H1 (cell line): Measurements from ENCODE around the gene IGF2R. TPM values are rescaled to one million over a fixed set of nuclear protein-coding genes. Genes with fewer than 3 reads are reported as not detected.

Experiments used
- CTCF ChIA-PET: fragments of 300-600 bp; sonication (Branson Sonifier 250); formaldehyde crosslinking; loops from one replicate; lab custom pipeline; 2021; ENCODE audit not compliant: partially characterized antibody; lab: Charles Lee
- POLR2A ChIA-PET: fragments of 300-600 bp; sonication (Branson Sonifier 250); formaldehyde crosslinking; loops from one replicate; lab custom pipeline; 2021; ENCODE audit warnings: inconsistent platforms; ENCODE audit not compliant: partially characterized antibody; lab: Charles Lee
- DNase-seq, 2 experiments: peaks; one replicate each; pipeline versions ENCODE4 v3.0.0 to v3.0.0-alpha.2; 2010 to 2022; ENCODE audit warnings: low spot score in 2 of 2, low read depth in 1 of 2, mixed read lengths in 1 of 2
- FAIRE-seq: peaks from 2 replicates; lab custom pipeline; 2011; peaks lifted over from hg19 to GRCh38; lab: Jason Lieb, UNC
- H2AFZ ChIP-seq: 2 replicates; pipeline ENCODE4 v1.8.1; 2012; ENCODE audit warnings: low read length, inconsistent platforms
- H2AK5ac ChIP-seq: 2 replicates; pipeline ENCODE4 v1.6.1; 2013; ENCODE audit warnings: low read depth, low read length
- H2BK120ac ChIP-seq: replicated peaks from 2 replicates; pipeline ENCODE3; 2013; ENCODE audit warnings: low read depth, low read length, inconsistent platforms
- H2BK12ac ChIP-seq: 2 replicates; pipeline ENCODE4 v1.6.1; 2013; ENCODE audit warnings: low read depth, low read length
- H2BK15ac ChIP-seq: 2 replicates; pipeline ENCODE4 v1.6.1; 2013; ENCODE audit warnings: low read length
- H2BK20ac ChIP-seq: 2 replicates; pipeline ENCODE4 v1.6.1; 2013; ENCODE audit warnings: low read length
- H2BK5ac ChIP-seq: 2 replicates; pipeline ENCODE4 v1.6.1; 2013; ENCODE audit warnings: low read depth, low read length
- H3K14ac ChIP-seq: 2 replicates; pipeline ENCODE4 v1.6.1; 2013; ENCODE audit warnings: inconsistent platforms; ENCODE audit not compliant: insufficient read length
- H3K18ac ChIP-seq: 2 replicates; pipeline ENCODE4 v1.6.1; 2013; ENCODE audit warnings: low read length; ENCODE audit errors: extremely low read depth
- H3K23ac ChIP-seq: 2 replicates; pipeline ENCODE4 v1.6.1; 2013; ENCODE audit warnings: inconsistent platforms; ENCODE audit not compliant: insufficient read length
- H3K23me2 ChIP-seq: 2 replicates; pipeline ENCODE4 v1.6.1; 2013; ENCODE audit warnings: low read depth, low read length
- H3K27ac ChIP-seq: 2 replicates; pipeline ENCODE4 v1.6.1; 2011; ENCODE audit warnings: low read depth, low read length, inconsistent platforms
- H3K27me3 ChIP-seq, 4 experiments: replicated peaks in 1 of 4; 1 replicate in 1 of 4; 2 replicates in 3 of 4; pipeline versions ENCODE4 v1.6.1 to v1.8.1; 2011 to 2013; ENCODE audit warnings: low read length in 3 of 4, mild to moderate bottlenecking in 3 of 4, inconsistent platforms in 2 of 4, mixed read lengths in 2 of 4, moderate library complexity in 1 of 4; ENCODE audit not compliant: control insufficient read depth in 3 of 4, insufficient read depth in 3 of 4; ENCODE audit errors: extremely low read depth in 1 of 4
- H3K36me3 ChIP-seq, 4 experiments: 2 replicates each; pipeline versions ENCODE4 v1.6.1 to v1.8.1; 2011 to 2013; ENCODE audit warnings: mild to moderate bottlenecking in 4 of 4, low read length in 3 of 4, moderate library complexity in 2 of 4, control low read depth in 1 of 4, inconsistent platforms in 1 of 4; ENCODE audit not compliant: insufficient read depth in 4 of 4, control insufficient read depth in 2 of 4
- H3K4ac ChIP-seq: replicated peaks from 2 replicates; pipeline ENCODE3; 2013; ENCODE audit warnings: low read length, low read depth, mixed read lengths, inconsistent platforms; ENCODE audit not compliant: insufficient read length
- H3K4me1 ChIP-seq, 4 experiments: replicated peaks in 1 of 4; 1 replicate in 1 of 4; 2 replicates in 3 of 4; pipeline versions ENCODE4 v1.6.1 to v1.8.1; 2011 to 2013; ENCODE audit warnings: low read length in 3 of 4, inconsistent platforms in 2 of 4, mixed read lengths in 1 of 4; ENCODE audit not compliant: insufficient read depth in 4 of 4, control insufficient read depth in 3 of 4
- H3K4me2 ChIP-seq, 2 experiments: 2 replicates each; pipeline versions ENCODE4 v1.6.1 to v1.8.1; 2011 to 2013; ENCODE audit warnings: low read depth in 2 of 2, low read length in 2 of 2, control low read depth in 1 of 2, inconsistent platforms in 1 of 2, mild to moderate bottlenecking in 1 of 2; ENCODE audit not compliant: insufficient read depth in 1 of 2
- H3K4me3 ChIP-seq, 4 experiments: fragments of 200-600, 300-600 bp in 1 of 4; sonication (generic), shearing (Covaris generic), sonication (Bioruptor Twin) in 1 of 4; 2 replicates each; pipeline versions ENCODE4 v1.5.1 to v1.8.1; 2011 to 2016; ENCODE audit warnings: low read length in 4 of 4, low read depth in 3 of 4, control low read depth in 2 of 4, inconsistent platforms in 2 of 4, mild to moderate bottlenecking in 2 of 4, mixed read lengths in 1 of 4, moderate library complexity in 1 of 4; ENCODE audit not compliant: insufficient read depth in 2 of 4; ENCODE audit errors: extremely low read depth in 1 of 4
- H3K56ac ChIP-seq: replicated peaks from 2 replicates; pipeline ENCODE3; 2013; ENCODE audit warnings: low read depth, mild to moderate bottlenecking, mixed read lengths, low read length, inconsistent platforms; ENCODE audit not compliant: insufficient read length
- H3K79me1 ChIP-seq: 2 replicates; pipeline ENCODE4 v1.6.1; 2013; ENCODE audit warnings: low read depth, low read length, control low read depth
- H3K79me2 ChIP-seq, 2 experiments: 2 replicates each; pipeline versions ENCODE4 v1.6.1 to v1.8.1; 2012 to 2013; ENCODE audit warnings: low read length in 2 of 2, mild to moderate bottlenecking in 2 of 2, inconsistent platforms in 1 of 2; ENCODE audit not compliant: insufficient read depth in 2 of 2, control insufficient read depth in 1 of 2
- H3K9ac ChIP-seq, 4 experiments: replicated peaks in 1 of 4; 1 replicate in 1 of 4; 2 replicates in 3 of 4; pipeline versions ENCODE4 v1.6.1 to v1.8.1; 2011 to 2013; ENCODE audit warnings: low read depth in 3 of 4, low read length in 3 of 4, control low read depth in 2 of 4, mild to moderate bottlenecking in 2 of 4, moderate library complexity in 2 of 4, inconsistent platforms in 1 of 4; ENCODE audit errors: extremely low read depth in 1 of 4
- H3K9me3 ChIP-seq, 2 experiments: 2 replicates each; pipeline versions ENCODE4 v1.6.1 to v1.8.1; 2012 to 2013; ENCODE audit warnings: mild to moderate bottlenecking in 2 of 2, moderate library complexity in 2 of 2, control low read depth in 1 of 2, inconsistent platforms in 1 of 2, low read depth in 1 of 2, low read length in 1 of 2, mixed read lengths in 1 of 2; ENCODE audit not compliant: insufficient read depth in 2 of 2
- H4K20me1 ChIP-seq, 2 experiments: replicated peaks in 1 of 2; 2 replicates each; pipeline versions ENCODE3 to v1.8.1; 2011 to 2013; ENCODE audit warnings: inconsistent platforms in 2 of 2, low read length in 2 of 2, mild to moderate bottlenecking in 1 of 2; ENCODE audit not compliant: insufficient read depth in 2 of 2, control insufficient read depth in 1 of 2
- H4K5ac ChIP-seq: 2 replicates; pipeline ENCODE4 v1.6.1; 2013; ENCODE audit warnings: low read length, low read depth, mixed read lengths, inconsistent platforms; ENCODE audit not compliant: insufficient read length
- H4K8ac ChIP-seq: 2 replicates; pipeline ENCODE4 v1.8.0; 2013; ENCODE audit warnings: mild to moderate bottlenecking, moderate library complexity, low read length, inconsistent platforms; ENCODE audit not compliant: insufficient read depth; ENCODE audit errors: extremely low read depth
- H4K91ac ChIP-seq: replicated peaks from 2 replicates; pipeline ENCODE3; 2013; ENCODE audit warnings: low read length, mixed read lengths, inconsistent platforms; ENCODE audit not compliant: insufficient read length
- CBX8 ChIP-seq: fragments of 300-800, 300-1000 bp; sonication (generic); IDR thresholded peaks from 2 replicates; pipeline ENCODE4 v1.7.1; 2016; ENCODE audit warnings: low read depth, low read length, borderline replicate concordance
- CHD1 ChIP-seq: IDR thresholded peaks from 2 replicates; pipeline ENCODE4 v1.6.1; 2012; ENCODE audit warnings: low read depth, low read length, improper control_type of control experiment
- CHD2 ChIP-seq: IDR thresholded peaks from 2 replicates; pipeline ENCODE4 v1.6.1; 2012; ENCODE audit warnings: low read length, improper control_type of control experiment
- CREB1 ChIP-seq: IDR thresholded peaks from 2 replicates; pipeline ENCODE4 v1.6.1; 2012; ENCODE audit warnings: inconsistent platforms
- KDM5A ChIP-seq: fragments of 200-600 bp; IDR thresholded peaks from 2 replicates; pipeline ENCODE4 v1.7.1; 2012; ENCODE audit warnings: mild to moderate bottlenecking, low read length, inconsistent platforms, mixed read lengths
- MAX ChIP-seq: IDR thresholded peaks from 2 replicates; pipeline ENCODE4 v1.6.1; 2012; ENCODE audit warnings: inconsistent platforms
- POLR2AphosphoS5 ChIP-seq: IDR thresholded peaks from 2 replicates; pipeline ENCODE4 v1.6.1; 2011; ENCODE audit warnings: low read depth, low read length
- RAD21 ChIP-seq, 2 experiments: IDR thresholded peaks in 1 of 2; conservative IDR thresholded peaks in 1 of 2; 2 replicates each; pipeline ENCODE4 v1.6.1; 2011; ENCODE audit warnings: low read depth in 2 of 2, low read length in 2 of 2, improper control_type of control experiment in 1 of 2, inconsistent platforms in 1 of 2, mild to moderate bottlenecking in 1 of 2, moderate library complexity in 1 of 2
- SIRT6 ChIP-seq: IDR thresholded peaks from one replicate; pipeline ENCODE4 v1.7.1; 2012; ENCODE audit warnings: low read length, inconsistent platforms
- WGBS, 2 experiments: shearing (Covaris generic) in 1 of 2; methylation state at CpG; one replicate each; pipeline versions ENCODE4 v1.1.6 to v1.1.7; 2013 to 2015; ENCODE audit warnings: low lambda C conversion rate in 2 of 2, mixed read lengths in 2 of 2, inconsistent platforms in 1 of 2, low coverage in 1 of 2, missing lambda C conversion rate in 1 of 2; ENCODE audit not compliant: insufficient replicate concordance in 2 of 2, insufficient coverage in 1 of 2, insufficient read length in 1 of 2; ENCODE audit errors: extremely low coverage in 1 of 2, missing lambda C conversion rate in 1 of 2; 5-methylcytosine and 5-hydroxymethylcytosine counted together
- polyA plus RNA-seq, 7 experiments: library from polyadenylated mRNA; depleted of rRNA in 3 of 7; stranded (reverse) in 5 of 7; unstranded in 2 of 7; fragments of >200 nt in 5 of 7; fragments of 200-250 nt in 2 of 7; gene quantifications; 1 replicate in 5 of 7; 2 replicates in 1 of 7; 4 replicates in 1 of 7; pipeline versions ENCODE4 v1.2.1 to v1.2.3, GENCODE V29; 2011 to 2013; ENCODE audit warnings: missing spikeins in 2 of 7, mixed read lengths in 2 of 7
- total RNA-seq: library from RNA; stranded (reverse); fragmentation: NEBNext Ultra II Directional; extraction: Animal tissue kit (Norgen Biotek cat#: 25700); gene quantifications from 2 replicates; pipeline ENCODE4 v1.2.1, GENCODE V29; 2021

IGF2R gene
- total and polyA plus RNA-seq, 2 of the 8 experiments (the other 6 are each of a cell fraction or from before 2014, with no cell fraction given), result 20.6 to 74.1 TPM

GRCh38 chr6:160102956-160103824 is 134.3 kb downstream of the IGF2R start:
- Histone ChIP-seq H3K4ac (no peak overlapping the region), H2BK12ac (no peak overlapping the region), H2BK20ac (no peak overlapping the region), H4K20me1 (peaks cover 0 to 8% of the 10 kb centered on the region in 2 experiments), H2BK15ac (no peak overlapping the region), H3K27me3 (no peaks in the 10 kb centered on the region), H3K36me3 (peaks cover 8 to 28% (median 22%) of the 10 kb centered on the region in 4 experiments), H3K18ac (no peak overlapping the region), H4K91ac (no peak overlapping the region), H3K4me1 (no peaks in the 10 kb centered on the region; a peak in 1 of 7 replicates), H2BK120ac (no peak overlapping the region), H4K8ac (no peak overlapping the region; the same call in 1 of the 2 replicates), H2BK5ac (no peak overlapping the region), H3K23me2 (no peaks in the 10 kb centered on the region), H3K27ac (no peak overlapping the region; the same call in 1 of the 2 replicates), H3K79me2 (no peaks in the 10 kb centered on the region), H3K56ac (no peak overlapping the region), H3K9me3 (no peaks in the 10 kb centered on the region), H3K4me3 (no peak overlapping the region), H2AFZ (no peak overlapping the region), H3K23ac (no peak overlapping the region), H3K9ac (no peak overlapping the region), H3K14ac (no peak overlapping the region), H4K5ac (no peak overlapping the region), H2AK5ac (no peak overlapping the region), H3K79me1 (no peaks in the 10 kb centered on the region; the same call in 1 of the 2 replicates), H3K4me2 (no peak overlapping the region)
- WGBS, 2 experiments, result 81% methylated on average over 13 of the region's 14 CpGs; no CpG with 5 or more reads in 1 of the 2 experiments
- FAIRE-seq (peak; percentile 70), DNase-seq (peak in 1 of 2 experiments; percentile 67)
- POLR2A ChIA-PET, result no interaction called here
- CTCF ChIA-PET, result interaction anchor here (0.7 to 2.5 kb wide), 9 partner anchors 10 to 352 kb away, joined by 3 to 11 read pairs (median 6); no protein-coding TSS in a partner anchor
- no peak for TF ChIP-seq CHD2
- TF ChIP-seq CHD1, result no peak
- no peak for TF ChIP-seq CBX8
- TF ChIP-seq POLR2AphosphoS5, result no peak
- TF ChIP-seq MAX, result peak; percentile 38; the same call in 1 of the 2 replicates
- TF ChIP-seq SIRT6, result no peak
- peak; percentile 59 to 65 for TF ChIP-seq RAD21 (IDR thresholded peaks at IDR 0.05 in 1 of 2, conservative IDR thresholded peaks at IDR 0.05 in 1 of 2; ENCODE audit: low read depth in 2 of 2, low read length in 2 of 2)
- no peak for TF ChIP-seq KDM5A
- no peak for TF ChIP-seq CREB1
